ENCODE results near the gene VSIG10L2. TPM values are rescaled to one million over a fixed set of nuclear protein-coding genes. Genes with fewer than 3 reads are reported as not detected.

VSIG10L2 gene
- not detected for total RNA-seq

- no peak for TF ChIP-seq CTCF (IDR thresholded peaks at IDR 0.05)
- Histone ChIP-seq H3K27me3 (no peaks in the 10 kb centered on the region), H3K4me1 (peaks cover 0 to 19% of the 10 kb centered on the region in 2 donors), H3K27ac (no peak within 1 kb of the TSS), H3K4me3 (no peak within 1 kb of the TSS), H3K36me3 (no peaks in the 10 kb centered on the region), H3K9me3 (no peaks in the 10 kb centered on the region)
- DNase-seq (ENCODE audit: low spot score) = peak; percentile 40
These were observed at the start of gene VSIG10L2 for GRCh38 chr11:125945797-125946520. Gene VSIG10L2 (plus strand): TSS chr11:125946044. CDS start chr11:125946056, 12 bp downstream.

GRCh38 chr11:125901872-125902271 is 44.0 kb upstream of the VSIG10L2 start:
- H3K27ac ChIP-seq = no peak overlapping the region
- no peaks in the 10 kb centered on the region for H3K9me3 ChIP-seq
- peak overlapping the region in 1 of 2 donors; percentile 54 for H3K4me3 ChIP-seq
- H3K36me3 ChIP-seq = no peaks in the 10 kb centered on the region
- H3K27me3 ChIP-seq = peaks cover 11 to 12% of the 10 kb centered on the region in 2 donors
- H3K4me1 ChIP-seq = peaks cover 0 to 14% of the 10 kb centered on the region in 2 donors
- no peak for DNase-seq (ENCODE audit: low spot score)
- no peak for TF ChIP-seq CTCF (IDR thresholded peaks at IDR 0.05)

- no peak for TF ChIP-seq CTCF (IDR thresholded peaks at IDR 0.05)
- H3K27ac ChIP-seq = peak overlapping the region; percentile 69 to 78
- peaks cover 0 to 14% of the 10 kb centered on the region in 2 donors for H3K4me1 ChIP-seq
- peaks cover 11 to 12% of the 10 kb centered on the region in 2 donors for H3K27me3 ChIP-seq
- no peaks in the 10 kb centered on the region for H3K9me3 ChIP-seq
- H3K4me3 ChIP-seq = peak overlapping the region; percentile 54 to 58
- H3K36me3 ChIP-seq = no peaks in the 10 kb centered on the region
- no peak for DNase-seq (ENCODE audit: low spot score)
These were observed 43.4 kb upstream of the VSIG10L2 start for GRCh38 chr11:125902277-125902926.

- Histone ChIP-seq H3K4me1 (peaks cover 0 to 14% of the 10 kb centered on the region in 2 donors), H3K27me3 (peaks cover 11 to 12% of the 10 kb centered on the region in 2 donors), H3K9me3 (no peaks in the 10 kb centered on the region), H3K36me3 (no peaks in the 10 kb centered on the region), H3K4me3 (peak within 1 kb of the TSS; percentile 54 to 58), H3K27ac (peak within 1 kb of the TSS; percentile 69 to 78)
- DNase-seq (ENCODE audit: low spot score) = peak; percentile 92
- TF ChIP-seq CTCF (IDR thresholded peaks at IDR 0.05) = no peak
These were observed 42.7 kb upstream of the VSIG10L2 start, which contains the start of gene PUS3 for GRCh38 chr11:125902927-125903710. Gene PUS3 (minus strand): TSS chr11:125903206. CDS start chr11:125896284, 6,922 bp downstream.

- Histone ChIP-seq H3K9me3 (no peaks in the 10 kb centered on the region), H3K27me3 (peaks cover 11 to 12% of the 10 kb centered on the region in 2 donors), H3K27ac (no peak within 1 kb of the TSS), H3K36me3 (no peaks in the 10 kb centered on the region), H3K4me1 (peaks cover 0 to 14% of the 10 kb centered on the region in 2 donors), H3K4me3 (peak within 1 kb of the TSS; percentile 22 to 58)
- no peak for DNase-seq (ENCODE audit: low spot score)
- TF ChIP-seq CTCF (IDR thresholded peaks at IDR 0.05) = no peak
These were observed 41.9 kb upstream of the VSIG10L2 start, which contains the start of gene DDX25 for GRCh38 chr11:125903711-125904659. Gene DDX25 (plus strand): TSS chr11:125904508. CDS start chr11:125904518, 10 bp downstream.

All from right atrium auricular region (tissue), 2 donors.